Inferior parietal cortex (tissue), 1 donor: ENCODE measurements around the gene DEUP1.
"Not testable (repeated sequence)": the region's sequence is repeated elsewhere in the genome, so short reads cannot be mapped to it uniquely, and the experiment has no call there.

ENCODE experiments used
- DNase-seq: peaks from one replicate; pipeline ENCODE4 v3.0.0-alpha.2; 2016; ENCODE audit errors: extremely low spot score

Gene DEUP1

DNA sequence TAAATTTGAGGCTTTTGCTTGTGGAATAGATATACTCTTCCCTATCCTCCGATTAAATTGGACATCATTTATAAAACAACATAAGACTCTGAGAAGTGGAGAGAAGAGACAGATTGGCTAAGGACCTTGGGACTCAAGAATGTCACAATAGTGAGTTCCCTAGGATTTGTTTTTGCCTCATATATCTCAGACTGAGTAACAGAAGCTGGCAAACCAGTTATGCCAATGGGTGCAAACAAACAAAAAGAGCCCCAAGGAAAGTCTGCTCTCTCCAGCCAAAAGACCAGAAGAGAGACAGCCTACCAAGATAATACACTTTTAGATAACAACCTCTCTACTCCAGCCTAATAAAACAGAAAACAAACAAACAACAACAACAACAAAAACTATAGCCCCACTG, 28.9 kb downstream of the DEUP1 start:
- DNase-seq = no peak

DNA sequence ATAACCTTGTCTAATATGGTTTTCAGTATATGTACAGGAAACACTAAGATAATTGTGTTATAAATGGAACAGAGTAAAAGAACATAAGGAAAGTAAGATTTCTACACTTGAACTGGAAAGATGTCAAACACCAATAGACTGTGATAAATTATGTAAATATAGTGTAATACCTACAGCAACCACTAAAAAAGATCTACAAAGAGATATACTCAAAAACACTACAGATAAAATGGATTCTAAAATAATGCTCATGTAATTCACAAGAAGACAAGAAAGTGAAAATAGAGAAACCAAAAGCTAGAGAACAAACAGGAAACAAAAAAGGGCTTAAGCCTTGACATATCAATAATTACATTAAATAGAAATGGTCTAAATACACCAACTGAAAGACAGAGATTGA, 30.9 kb downstream of the DEUP1 start:
- no peak for DNase-seq

DNA sequence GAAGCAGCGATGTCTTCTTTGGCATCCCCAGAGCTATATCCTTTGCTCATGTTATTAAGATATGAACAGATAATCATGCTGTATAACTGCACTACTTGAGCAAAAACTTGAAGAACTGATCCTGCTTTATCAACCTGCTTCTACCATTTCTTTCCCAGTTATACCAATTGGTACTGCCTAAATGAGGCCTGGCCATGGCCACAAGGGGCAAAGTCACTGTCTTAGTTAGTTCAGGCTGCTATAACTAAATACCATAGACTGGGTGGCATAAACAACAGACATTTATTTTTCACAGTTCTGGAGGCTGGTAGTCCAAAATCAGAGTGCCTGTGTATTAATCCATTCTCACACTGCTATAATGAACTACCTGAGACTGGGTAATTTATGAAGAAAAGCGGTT, 37.5 kb downstream of the DEUP1 start:
- no peak for DNase-seq

DNA sequence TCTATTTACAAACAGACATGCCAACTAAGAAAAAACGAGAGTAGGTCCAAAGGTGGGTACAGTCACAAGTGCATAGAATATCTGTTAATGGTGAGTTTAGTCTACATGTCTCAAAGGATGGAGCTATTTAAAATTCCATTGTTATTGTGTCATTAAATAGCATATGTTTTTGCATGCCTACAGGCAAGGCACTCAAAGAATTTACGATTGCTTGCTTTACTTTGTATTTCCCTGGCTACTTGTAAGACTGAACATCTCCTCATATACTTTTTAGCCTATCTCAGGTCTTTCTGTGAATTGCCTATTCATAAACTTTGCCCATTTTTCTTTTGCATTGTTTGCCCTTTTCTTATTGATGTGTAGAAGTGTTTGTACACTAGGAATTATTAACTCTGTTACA, 39.7 kb downstream of the DEUP1 start:
- no peak for DNase-seq

DNA sequence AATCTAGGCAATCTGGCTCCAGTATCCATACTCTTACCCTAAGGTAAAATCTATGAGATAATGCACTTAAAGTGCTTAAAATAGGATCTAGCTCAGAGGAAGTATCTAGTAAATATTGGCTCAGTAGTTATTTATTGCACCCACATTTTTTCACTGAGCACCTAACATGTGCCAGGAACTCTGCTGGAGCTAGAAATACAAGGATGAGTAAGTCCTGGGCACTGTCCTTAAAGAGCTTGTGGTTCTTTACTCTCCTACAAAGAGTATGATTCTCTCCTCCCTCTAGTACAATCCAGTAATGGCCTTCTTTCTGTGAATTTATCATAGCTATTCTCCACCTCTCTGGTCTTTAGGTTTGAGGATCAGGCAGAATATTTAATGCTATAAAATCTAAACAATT, 59.2 kb downstream of the DEUP1 start:
- DNase-seq = no peak

DNA sequence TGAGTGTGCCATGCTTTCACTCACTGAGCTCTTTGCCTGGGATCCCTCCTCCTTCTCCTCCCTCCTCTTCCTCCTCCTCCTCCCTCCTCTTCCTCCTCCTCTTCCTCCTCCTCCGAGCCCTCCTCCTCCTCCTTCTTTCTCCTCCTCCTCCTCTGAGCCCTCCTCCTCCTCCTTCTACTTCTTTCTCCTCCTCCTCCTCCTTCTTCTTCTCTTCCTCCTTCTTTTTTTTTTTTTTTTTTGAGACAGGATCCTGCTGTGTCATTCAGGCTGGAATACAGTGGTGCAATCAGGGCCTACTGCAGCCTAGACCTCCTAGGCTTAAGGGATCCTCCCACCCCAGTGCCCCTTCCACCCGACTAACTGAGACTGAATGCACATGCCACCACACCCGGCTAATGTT, 62.3 kb downstream of the DEUP1 start:
- DNase-seq = no peak

DNA sequence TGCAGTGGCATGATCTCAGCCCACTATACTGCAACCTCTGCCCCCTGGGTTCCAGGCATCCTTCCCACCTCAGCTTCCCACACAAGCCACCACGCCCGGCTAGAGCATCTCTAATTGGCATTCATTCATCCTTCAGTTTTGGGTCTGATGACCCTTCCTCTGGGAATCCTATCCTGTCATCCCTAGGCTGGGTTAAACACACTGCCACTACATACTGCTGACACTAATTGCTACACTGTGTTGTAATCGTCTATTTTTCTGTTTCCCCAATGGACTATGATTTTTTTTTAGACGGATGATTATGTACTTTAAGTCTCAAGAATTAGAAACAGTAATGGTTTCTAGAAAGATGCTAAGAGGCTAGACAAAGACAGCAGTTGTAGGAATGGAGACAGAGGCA, 62.8 kb downstream of the DEUP1 start:
- no peak for DNase-seq

DNA sequence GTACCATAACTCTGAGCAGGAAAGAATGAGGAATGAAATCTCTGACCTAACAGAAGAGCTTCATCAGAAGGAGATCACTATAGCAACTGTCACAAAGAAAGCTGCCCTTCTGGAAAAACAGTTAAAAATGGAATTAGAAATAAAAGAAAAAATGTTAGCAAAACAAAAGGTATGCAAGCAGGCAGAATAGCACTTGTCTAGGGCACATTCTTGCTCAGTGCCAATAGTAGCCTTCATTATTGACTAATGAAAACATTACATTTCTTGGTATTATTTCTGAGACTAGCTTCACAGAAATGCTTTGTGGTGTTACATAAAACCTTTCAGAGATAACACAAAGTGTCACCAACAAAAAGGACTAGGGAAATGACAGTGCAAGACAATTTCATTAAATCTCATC, 63.9 kb downstream of the DEUP1 start:
- DNase-seq = no peak

DNA sequence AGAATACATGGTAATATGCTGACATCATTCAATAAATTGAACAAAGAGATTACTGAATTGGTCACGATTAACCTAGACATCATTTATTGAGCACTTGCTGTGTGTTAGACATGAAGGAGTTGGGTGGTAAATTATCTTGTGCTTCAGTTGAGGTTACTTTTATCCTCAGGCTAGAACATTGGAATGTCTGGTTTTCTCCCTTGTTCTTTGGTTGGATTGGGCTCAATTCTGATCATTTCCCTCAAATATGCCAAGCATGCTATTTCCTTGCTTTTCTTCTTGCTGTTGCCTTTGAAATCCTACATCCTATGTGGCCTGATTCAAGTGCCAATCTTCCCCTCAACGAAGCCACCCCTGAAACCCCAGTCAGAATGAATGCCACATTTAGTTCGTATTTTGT, 65.8 kb downstream of the DEUP1 start:
- DNase-seq = no peak

DNA sequence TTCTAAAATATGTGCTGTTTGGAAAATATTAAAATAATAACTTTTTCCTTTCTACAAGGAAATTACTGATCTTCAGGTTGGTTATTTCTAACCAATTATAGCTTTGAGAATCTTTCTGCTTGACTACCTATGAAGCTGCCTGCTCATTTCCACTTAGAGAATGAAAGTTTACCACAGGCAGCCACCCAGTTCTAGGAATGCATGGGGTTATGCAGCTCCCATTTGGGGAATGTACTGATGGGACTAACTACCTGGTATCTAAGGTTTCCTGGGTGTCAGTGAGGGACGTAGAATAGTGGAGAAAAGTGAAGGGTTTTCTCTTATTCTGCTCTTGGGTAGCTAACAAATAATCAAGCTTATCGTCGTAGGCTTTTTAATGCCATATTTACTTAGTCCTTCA, 73.4 kb downstream of the DEUP1 start:
- no peak for DNase-seq

DNA sequence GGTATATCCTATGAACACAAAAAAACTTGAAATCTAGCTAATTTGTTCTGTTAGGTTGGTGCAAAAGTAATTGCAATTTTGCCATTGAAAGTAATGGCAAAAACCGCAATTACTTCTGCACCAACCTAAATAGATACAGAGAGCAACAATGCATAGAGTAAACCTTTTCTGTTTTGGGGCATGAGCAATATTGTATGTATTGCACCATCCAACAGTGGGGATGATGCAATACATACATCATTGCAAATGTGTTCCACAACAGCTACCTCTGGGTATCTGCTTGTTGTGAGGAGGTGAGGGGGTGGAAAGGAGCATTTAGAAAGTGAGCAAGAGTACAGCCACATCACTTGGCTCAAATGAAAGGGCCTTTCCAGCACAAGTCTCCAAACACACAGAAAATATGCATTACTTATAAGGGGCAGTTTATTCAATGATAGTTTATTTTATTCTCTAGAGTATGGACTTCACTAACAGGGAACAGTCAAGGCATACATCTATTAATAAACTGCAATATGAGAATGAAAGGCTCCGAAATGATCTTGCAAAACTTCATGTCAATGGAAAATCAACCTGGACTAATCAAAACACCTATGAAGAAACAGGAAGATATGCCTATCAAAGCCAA, 77.3 kb downstream of the DEUP1 start:
- DNase-seq = no peak

DNA sequence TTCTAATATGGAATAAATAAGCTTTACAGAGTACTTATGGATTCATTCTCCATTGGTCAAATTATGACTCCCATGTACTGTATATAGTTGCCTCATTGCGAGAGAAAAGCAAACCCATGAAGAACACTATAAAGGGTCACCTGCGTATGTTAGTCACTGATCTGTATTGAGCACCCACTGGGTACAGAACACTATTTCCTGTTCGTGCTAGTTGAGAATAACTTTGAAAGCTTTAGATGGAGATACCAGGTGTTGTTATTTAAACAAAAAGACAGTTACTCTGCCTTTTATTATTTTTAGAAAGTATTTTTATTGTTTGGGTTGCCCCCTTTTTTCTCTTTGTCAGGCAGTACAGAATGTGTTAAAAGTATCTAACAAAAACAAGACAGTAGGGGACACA, 79.9 kb downstream of the DEUP1 start:
- DNase-seq = no peak

DNA sequence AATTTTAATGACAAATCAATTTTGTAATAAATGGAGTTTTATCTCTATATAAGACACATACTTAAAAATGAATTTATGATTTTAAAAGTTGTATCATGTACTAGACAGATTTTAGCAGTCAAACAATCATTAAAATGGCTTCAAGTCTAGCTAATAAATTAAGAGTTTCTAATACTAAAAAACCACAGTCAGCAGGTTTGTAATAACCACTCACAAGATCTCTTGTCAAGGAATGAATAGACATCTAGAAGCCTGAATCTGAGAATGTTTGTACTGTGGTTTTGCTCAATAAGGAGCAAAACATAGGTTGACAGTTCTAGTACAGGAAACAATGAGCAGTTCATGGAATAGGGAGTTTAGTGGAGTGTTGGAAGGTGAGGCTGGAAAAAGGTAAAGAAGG, 81.2 kb downstream of the DEUP1 start:
- DNase-seq = no peak

DNA sequence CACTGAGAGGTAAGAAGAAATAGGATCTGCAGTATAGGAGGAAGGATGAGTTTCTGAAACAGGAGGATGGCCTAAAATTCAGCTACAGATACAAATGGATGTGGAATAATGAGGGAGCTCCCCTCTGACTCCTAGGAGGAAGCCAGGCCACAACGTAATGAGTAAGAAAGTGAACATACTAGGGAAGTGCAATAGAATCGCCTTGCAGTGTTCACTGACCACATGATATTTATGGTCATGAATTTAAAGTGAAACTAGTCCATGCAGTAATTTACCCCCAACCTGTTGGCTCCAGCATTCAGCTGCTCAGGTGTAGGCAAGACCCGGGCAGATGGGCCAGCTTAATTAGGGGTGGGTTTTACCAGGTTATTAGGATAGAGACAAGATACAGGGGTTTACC, 101.7 kb downstream of the DEUP1 start:
- DNase-seq = no peak

DNA sequence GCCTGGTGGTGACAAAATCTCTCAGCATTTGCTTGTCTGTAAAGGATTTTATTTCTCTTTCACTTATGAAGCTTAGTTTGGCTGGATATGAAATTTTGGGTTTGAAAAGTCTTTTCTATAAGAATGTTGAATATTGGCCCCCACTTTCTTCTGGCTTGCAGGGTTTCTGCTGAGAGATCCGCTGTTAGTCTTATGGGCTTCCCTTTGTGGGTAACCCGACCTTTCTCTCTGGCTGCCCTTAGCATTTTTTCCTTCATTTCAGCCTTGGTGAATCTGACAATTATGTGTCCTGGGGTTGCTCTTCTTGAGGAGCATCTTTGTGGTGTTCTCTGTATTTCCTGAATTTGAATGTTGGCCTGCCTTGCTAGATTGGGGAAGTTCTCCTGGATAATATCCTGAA, 112.7 kb downstream of the DEUP1 start:
- not testable (repeated sequence) for DNase-seq

DNA sequence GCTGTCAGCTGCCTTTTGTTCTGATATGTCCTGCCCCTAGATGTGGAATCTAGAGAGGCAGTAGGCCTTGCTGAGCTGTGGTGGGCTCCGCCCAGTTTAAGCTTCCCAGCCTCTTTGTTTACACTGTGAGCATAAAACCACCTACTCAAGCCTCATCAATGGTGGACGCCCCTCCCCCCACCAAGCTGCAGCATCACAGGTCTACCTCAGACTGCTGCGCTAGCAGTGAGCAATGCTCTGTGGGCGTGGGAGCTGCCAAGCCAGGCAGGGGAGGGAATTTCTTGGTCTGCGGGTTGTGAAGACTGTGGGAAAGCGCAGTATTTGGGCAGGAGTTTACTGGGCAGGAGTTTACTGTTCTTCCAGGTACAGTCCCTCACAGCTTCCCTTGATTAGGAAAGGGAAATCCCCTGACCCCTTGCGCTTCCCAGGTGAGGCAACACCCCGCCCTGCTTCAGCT, 114.1 kb downstream of the DEUP1 start:
- no peak for DNase-seq

DNA sequence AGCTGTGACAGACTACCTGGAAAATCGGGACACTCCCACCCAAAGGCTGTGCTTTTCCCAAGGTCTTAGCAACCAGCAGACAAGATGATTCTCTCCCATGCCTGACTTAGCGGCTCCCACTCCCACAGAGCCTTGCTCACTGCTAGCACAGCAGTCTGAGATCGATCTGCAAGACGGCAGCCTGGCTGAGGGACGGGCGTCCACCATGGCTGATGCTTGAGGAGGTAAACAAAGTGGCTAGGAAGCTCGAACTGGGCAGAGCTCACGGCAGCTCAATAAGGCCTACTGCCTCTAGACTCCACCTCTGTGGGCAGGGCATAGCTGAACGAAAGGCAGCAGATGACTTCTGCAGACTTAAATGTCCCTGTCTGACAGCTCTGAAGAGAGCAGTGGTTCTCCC, 127.7 kb downstream of the DEUP1 start:
- DNase-seq = no peak

DNA sequence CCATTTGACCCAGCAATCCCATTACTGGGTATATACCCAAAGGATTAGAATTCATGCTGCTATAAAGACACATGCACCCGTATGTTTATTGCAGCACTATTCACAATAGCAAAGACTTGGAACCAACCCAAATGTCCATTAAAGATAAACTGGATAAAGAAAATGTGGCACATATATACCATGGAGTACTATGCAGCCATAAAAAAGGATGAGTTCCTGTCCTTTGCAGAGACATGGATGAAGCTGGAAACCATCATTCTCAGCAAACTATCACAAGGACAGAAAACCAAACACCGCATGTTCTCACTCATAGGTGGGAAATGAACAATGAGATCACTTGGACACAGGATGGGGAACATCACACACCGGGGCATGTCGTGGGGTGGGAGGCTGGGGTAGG, 133.1 kb downstream of the DEUP1 start:
- DNase-seq = not testable (repeated sequence)

DNA sequence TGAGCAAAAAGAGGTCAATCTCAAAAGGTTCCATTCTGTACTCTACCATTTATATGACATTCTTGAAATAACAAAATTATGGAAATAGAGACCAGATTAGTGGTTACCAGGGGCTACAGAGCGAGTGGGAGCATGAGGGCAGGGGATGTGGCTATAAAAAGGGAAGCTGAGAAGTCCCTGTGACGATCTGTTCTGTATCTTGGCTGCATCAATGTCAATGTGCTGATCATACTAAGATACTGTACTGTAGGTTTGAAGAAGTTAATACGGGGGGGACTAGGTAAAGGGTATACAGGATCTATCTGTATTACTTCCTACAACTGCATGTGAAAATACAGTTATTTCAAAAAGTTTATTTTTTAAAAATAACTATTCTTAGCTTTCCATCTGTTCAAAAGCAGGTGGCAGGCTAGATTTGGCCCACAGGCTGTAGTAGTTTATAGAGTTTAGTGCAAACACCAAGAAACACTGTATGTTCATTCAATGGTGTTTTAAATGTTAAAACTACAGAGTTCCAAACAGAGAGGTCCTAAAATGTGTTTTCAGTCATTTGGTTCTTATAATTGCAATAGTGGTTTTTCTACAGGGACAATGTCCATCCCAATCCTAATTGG, 134.5 kb downstream of the DEUP1 start:
- DNase-seq = no peak

DNA sequence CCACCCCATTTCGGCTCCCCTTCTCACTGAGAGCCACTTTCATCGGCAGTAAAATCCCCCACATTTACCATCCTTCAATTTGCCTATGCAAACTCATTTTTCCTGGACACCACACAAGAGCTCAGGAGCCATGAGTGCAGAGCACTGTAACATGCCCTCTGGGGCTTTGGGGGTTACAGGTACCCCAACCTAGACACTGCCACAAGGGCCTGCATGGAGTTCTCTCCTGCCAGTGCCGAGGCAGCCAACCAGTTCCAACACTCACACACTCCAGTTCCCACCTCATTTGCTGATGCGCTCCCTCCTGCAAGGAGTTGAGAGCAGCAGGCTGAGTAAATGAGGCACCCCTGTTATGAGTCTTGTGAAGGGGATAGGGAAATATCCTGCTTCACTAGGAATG, 136.5 kb downstream of the DEUP1 start:
- DNase-seq = no peak

DNA sequence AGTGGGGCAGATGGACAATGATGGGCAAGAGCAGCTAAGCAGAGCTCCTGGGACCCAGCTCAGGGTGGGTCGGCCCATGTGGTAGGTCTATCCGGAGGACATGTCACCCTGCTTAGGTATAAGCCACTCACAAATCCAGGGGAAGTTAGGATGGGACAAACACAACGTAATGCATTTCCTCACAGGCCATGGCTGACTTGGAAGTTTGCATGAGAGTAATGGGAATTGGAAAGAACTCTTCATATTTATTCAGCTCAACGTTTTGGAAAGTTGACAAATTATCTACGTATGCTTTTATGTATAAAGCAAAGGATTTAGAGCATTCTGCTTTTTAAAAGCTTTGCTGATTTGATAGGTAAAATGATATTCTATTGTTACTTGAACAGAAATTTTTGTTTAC, 137.7 kb downstream of the DEUP1 start:
- DNase-seq = no peak

DNA sequence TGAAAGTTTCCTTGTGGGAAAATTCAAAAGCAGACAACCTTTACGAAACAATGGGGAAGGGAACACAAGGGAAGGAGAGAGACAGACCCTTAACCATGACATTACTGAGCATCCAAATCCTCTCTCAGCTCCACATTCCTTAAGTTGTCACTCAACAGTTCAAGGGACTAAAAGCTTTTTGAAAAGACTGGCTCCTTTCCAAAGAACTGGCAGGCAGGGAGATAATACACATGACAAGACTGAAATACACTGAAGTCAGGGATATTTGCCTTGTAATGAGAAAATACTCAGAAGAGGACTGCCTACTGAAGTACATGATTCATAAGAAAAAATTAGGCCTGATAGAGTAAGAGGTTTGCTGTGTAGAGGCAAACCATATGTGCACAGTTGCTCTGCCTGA, 143.6 kb downstream of the DEUP1 start:
- DNase-seq = no peak

DNA sequence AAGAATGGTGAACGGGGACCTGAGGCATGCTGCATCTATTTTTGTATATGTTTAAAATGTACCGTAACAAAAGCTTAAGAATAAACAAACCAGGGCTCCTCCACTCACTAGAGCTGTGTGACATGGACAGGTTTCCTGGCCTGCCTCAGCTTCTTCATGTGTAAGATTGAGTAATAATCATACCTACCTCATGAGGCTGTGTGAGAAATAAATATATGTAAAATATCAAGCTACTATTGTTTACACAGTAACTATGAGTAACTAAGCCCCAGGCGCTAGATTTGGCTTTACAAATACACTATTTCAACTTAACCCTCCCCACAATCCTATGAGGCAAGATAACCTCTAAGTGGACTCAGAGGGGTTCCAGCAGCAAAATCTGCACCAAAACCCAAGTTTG, 146.3 kb downstream of the DEUP1 start:
- DNase-seq = no peak

DNA sequence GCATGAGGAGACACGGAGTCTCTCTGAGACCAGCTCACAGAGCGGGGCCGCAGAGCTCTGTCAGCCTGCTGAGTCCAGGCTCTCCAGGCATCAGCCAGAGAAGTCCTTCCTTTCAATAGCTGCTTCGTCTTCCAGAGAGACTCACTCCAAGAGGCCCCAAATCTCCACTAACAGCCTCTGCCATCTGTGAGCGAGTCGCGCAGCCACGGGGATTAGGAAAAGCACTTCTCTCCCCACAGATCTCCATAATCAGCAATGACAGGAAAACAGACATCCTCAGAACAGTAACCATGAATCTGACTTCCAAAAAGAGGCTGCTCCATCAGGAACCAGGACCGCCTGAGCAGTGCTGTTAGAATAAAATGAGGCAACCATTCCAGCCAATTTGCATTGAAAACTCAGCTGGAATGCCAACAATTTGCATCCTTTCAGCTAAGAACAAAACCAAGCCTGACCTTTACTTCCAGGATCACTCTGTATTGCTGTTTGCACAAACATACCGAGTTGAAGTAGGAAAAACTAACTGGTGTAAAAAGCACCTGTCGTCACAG, 147.2 kb downstream of the DEUP1 start:
- DNase-seq = no peak
